HG03432 (cell line): ENCODE measurements around the gene SNTG2.
"Not testable (repeated sequence)": the region's sequence is repeated elsewhere in the genome, so short reads cannot be mapped to it uniquely, and the experiment has no call there.

Experiments used
- ATAC-seq: cut with Tn5 transposase; IDR thresholded peaks from one replicate; pipeline ENCODE4 v1.9.1; 2021; ENCODE audit warnings: mild to moderate bottlenecking, moderate library complexity; ENCODE audit not compliant: unreplicated experiment

The SNTG2 gene

GRCh38 chr2:1088192-1088860 is 137.7 kb downstream of the SNTG2 start:
- ATAC-seq, result no peak

GRCh38 chr2:1088940-1089339 is 138.3 kb downstream of the SNTG2 start:
- no peak for ATAC-seq

GRCh38 chr2:1091895-1092585 is 141.4 kb downstream of the SNTG2 start:
- ATAC-seq, result no peak

- not testable (repeated sequence) for ATAC-seq
Measured at GRCh38 chr2:1093668-1094067, 143.0 kb downstream of the SNTG2 start.

- ATAC-seq, result no peak
Measured at GRCh38 chr2:1097101-1097500, 146.5 kb downstream of the SNTG2 start.

- ATAC-seq, result no peak
Measured at GRCh38 chr2:1099418-1099817, 148.8 kb downstream of the SNTG2 start.

- ATAC-seq, result no peak
Measured at GRCh38 chr2:1101011-1101782, 150.5 kb downstream of the SNTG2 start.

- no peak for ATAC-seq
Measured at GRCh38 chr2:1101982-1102590, 151.4 kb downstream of the SNTG2 start.

GRCh38 chr2:1104364-1104763 is 153.7 kb downstream of the SNTG2 start:
- no peak for ATAC-seq

- not testable (repeated sequence) for ATAC-seq
Measured at GRCh38 chr2:1106344-1106743, 155.7 kb downstream of the SNTG2 start.

- no peak for ATAC-seq
Measured at GRCh38 chr2:1115843-1116539, 165.3 kb downstream of the SNTG2 start.

GRCh38 chr2:1117569-1117968 is 166.9 kb downstream of the SNTG2 start:
- ATAC-seq, result no peak

- ATAC-seq, result no peak
Measured at GRCh38 chr2:1125217-1125616, 174.6 kb downstream of the SNTG2 start.

- ATAC-seq, result no peak
Measured at GRCh38 chr2:1125633-1126370, 175.2 kb downstream of the SNTG2 start.

GRCh38 chr2:1129982-1130381 is 179.3 kb downstream of the SNTG2 start:
- no peak for ATAC-seq

GRCh38 chr2:1130922-1131321 is 180.3 kb downstream of the SNTG2 start:
- ATAC-seq, result no peak

GRCh38 chr2:1132328-1132969 is 181.8 kb downstream of the SNTG2 start:
- no peak for ATAC-seq

- not testable (repeated sequence) for ATAC-seq
Measured at GRCh38 chr2:1133896-1134295, 183.2 kb downstream of the SNTG2 start.

- no peak for ATAC-seq
Measured at GRCh38 chr2:1134629-1135028, 184.0 kb downstream of the SNTG2 start.

- ATAC-seq, result no peak
Measured at GRCh38 chr2:1136067-1136466, 185.4 kb downstream of the SNTG2 start.
